COLO668 (cell line): ENCODE results near the gene LYPD6.

Source experiments
- DNase-seq: peaks from one replicate; lab custom pipeline; 2025; ENCODE audit not compliant: unreplicated experiment; lab: John Stamatoyannopoulos, UW

Gene LYPD6

DNA sequence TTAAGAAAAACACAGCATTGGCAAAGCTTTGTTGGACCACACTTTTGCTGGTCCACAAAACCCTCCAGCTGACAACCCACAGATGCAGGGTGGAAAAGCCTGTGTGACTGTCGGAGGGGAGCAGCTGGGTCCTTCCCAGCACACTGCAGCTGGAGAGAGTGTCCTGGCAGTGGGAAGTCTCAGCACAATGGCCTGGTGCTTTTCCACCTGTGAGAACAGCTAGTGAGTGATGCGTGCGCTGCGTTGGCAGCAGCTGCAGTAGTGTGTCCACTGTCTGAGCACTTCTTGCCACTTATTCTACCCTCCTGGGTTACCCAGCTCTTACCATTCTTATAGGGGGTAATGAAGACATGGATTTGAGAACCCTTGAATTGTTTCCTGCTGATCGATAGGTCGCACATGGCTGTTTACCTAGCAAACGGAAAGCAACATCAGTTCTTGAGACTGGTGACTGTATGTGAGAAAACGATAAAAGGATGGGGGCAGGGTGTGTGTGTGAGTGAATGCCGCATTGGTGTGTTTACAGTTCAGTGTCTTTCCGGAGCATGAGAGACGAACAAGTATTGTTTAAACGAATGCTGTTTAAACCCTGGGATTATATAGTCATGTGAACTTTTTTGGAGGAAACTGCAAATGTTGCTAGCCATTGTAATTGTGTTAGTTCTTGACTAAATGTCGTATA, 69.7 kb downstream of the LYPD6 start:
- peak; percentile 82 for DNase-seq

DNA sequence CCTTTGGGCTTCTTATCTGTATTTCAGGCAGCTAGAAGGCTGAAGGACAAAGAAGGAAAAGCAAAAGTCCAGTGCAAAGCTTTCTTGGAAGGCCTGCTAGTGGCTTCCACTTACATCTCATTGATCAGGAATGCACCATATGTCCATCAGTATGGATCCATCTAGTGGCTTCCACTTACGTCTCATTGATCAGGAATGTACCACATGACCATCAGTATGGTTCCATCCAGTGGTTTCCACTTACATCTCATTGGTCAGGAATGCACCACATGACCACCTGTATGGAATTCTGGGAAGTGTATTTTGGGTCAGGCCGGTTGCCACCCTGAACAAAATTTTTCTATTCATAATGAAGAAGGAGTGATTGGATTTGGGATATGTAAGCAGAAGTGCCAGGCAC, 70.6 kb downstream of the LYPD6 start:
- no peak for DNase-seq

DNA sequence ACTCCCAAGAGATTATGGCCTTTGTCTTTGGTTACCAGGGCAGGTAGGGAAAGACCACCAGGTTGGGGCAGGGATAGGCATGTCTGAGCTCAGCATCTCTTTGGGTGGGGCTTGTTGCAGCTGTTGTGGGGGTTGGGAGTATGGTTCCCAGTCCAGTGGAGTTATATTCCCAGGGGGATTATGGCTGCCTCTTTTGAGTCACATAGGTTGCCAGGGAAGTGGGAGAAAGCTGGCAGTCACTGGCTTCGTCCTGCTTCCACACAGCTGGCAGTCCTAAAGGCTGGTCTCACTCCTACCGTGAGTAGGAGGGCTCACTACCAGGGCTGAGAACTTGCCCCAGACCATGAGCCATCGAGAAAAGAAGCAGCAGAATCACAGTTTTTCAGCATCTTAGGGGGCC, 79.1 kb downstream of the LYPD6 start:
- no peak for DNase-seq

- DNase-seq, result no peak
Observed at GRCh38 chr2:149410701-149411484, 80.5 kb downstream of the LYPD6 start.

GRCh38 chr2:149413487-149413886, 83.1 kb downstream of the LYPD6 start:
- no peak for DNase-seq

DNA sequence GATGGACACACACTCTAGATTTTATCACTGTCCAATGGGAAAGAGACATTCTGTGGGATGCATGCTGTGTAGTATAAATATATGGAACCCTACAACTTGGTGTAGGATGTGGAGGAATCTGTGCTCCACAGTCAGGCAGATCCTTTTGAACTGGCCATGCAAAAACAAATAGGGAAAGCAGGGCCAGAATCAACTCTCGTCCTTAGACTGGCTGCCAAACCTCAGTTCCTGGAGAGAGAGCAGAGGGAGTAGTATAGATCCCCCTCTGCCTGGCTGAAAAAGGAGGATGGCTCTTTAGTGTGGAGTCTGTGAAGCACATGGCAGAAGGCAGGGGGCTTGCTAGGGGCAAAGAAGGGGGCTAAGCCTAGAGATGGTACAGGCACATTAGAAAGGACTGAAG, 84.7 kb downstream of the LYPD6 start:
- no peak for DNase-seq

- DNase-seq, result no peak
Observed at GRCh38 chr2:149418065-149418464, 87.7 kb downstream of the LYPD6 start.

- DNase-seq, result no peak
Observed at GRCh38 chr2:149420053-149420963, 89.9 kb downstream of the LYPD6 start.

DNA sequence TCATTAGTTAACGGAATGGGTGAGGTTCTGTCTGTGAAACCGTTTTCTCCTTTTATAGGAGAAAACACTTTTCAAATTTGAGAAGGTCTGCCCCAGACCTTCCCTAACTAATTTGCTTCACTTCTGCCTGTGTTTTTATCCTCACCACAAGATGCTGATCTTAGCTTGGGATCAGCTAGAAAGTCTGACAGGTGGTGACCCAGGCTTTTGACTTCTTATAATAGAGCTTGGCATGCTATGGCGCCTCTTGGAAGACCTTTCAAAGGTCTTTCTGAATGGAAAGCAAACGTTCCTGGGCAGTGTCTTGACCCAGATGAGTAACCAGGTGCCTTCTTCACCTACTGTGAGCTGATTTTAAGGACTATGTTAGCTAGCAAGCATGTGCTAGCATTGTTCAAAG, 91.4 kb downstream of the LYPD6 start:
- no peak for DNase-seq

DNA sequence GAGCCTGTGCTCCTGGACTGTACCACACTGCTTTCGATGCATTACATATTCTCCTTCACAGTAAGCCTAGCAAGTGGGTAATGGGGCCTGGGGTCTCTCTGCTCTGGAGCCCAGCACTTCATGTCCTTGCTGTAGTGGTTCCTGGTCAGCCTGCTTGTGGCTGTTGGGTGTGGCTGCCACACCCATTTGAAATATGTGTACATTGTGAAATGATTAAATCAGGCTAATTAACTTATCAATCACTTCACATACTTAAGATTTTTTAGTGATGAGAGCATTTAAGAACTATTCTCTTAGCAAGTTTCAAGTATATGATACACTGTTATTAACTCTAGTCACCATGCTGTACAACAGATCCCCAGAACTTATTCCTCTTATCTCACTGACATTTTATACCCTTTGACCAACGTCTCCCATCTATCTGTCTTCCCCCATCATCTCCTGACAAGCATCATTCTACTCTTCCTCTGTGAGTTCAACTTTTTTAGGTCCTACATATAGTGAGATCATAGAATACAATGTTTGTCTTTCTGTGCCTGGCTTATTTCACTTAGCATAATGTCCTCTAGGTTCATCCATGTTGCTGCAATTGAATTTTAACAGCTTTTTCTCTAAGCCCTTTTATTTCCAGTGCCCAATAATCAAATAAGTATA, 92.1 kb downstream of the LYPD6 start:
- no peak for DNase-seq

GRCh38 chr2:149422991-149423338, 92.6 kb downstream of the LYPD6 start:
- no peak for DNase-seq

DNA sequence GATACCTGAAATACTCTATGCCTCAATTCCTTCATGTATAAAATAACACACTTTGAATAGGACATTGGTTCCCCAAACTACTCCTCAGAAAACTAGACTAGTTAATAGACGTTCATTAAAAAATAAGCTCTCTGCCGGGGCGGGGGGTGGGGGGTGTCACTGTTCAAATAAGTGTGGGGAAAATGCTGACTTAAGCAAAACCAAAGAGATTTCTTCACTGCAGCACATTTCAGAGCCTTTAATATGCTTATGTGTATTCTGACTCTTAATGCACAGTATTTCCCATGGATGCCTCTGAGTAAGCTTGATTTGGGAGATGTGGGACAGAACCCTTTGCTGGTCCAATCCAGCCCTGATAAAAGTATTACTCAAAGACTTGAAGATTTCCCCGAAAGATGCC, 93.2 kb downstream of the LYPD6 start:
- DNase-seq, result no peak

- no peak for DNase-seq
Observed at GRCh38 chr2:149427387-149427786, 97.0 kb downstream of the LYPD6 start.

GRCh38 chr2:149428783-149429182, 98.4 kb downstream of the LYPD6 start:
- DNase-seq, result no peak

DNA sequence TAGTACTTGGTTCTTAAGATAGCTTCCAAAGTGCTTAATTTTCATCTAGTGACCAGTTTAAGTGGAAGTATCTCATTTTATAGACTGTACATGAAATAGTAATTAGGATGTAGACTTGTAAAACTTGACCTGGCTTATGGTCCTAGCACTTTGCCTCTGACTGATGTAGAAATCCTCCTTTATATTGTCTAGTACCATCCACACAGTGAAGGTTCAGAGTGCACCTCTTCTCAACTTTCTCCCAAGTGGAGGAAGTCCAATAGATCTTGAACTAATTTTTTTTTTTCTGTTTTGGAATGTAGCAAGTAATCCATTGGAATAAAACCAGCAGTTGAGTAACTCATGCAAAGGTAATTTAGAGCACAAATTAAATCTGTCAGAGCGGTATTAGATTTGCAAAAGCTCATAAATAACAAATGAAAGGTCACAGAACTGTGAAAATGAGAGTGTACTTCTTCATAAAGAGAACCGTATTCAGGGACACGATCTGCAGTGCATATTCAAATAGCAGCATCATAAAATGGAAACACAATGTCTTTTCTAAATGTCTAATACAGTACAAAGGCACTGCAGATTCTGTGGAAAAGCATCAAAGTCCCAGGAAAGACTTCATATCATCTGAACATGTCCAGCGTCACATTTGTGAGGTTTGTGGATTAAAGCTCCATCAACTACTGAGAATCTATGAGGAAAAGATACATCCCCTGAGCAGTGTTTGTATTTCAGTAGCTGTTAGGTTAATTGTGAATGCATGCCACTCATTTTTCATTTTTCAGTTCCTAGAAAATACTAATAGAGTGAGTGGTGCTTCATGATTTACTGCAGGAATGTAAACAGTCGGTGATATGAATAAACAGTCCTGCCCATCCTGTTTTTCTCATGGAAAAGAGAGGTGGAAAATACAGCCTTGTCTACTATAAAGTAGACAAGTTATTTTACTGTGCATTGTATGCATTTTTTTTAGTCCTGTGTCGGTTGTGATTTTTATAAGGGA, 100.7 kb downstream of the LYPD6 start:
- no peak for DNase-seq

DNA sequence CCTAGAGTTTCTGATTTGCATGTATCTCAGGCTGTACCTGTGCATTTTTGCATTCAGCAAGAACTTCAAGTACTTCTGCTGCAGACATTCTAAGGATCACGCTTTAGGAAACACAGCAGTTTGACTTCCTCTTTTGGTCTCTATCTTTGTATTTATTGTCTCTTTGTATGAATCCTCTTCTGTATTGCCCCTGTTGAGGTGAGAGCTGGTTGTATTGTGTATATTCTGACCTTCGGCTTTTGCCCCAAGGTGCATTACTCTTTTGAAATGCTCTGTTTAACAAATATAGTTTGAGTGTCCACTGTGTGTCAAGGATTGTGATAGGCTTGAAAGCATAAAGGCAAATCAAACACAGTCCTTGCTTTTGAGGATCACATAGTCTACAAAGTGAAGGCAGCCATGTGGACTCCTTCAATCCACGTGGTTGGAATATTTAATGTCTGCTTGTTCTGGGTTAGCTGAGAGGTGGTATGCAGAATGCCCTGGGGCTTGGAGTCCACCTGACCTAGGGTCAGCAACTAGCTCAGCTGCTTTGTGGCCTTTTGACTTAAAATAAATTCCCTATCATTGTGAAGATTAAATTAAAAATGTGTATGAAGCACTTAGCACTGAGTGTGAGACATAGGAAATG, 108.1 kb downstream of the LYPD6 start:
- no peak for DNase-seq

GRCh38 chr2:149441255-149441654, 110.9 kb downstream of the LYPD6 start:
- DNase-seq, result no peak

DNA sequence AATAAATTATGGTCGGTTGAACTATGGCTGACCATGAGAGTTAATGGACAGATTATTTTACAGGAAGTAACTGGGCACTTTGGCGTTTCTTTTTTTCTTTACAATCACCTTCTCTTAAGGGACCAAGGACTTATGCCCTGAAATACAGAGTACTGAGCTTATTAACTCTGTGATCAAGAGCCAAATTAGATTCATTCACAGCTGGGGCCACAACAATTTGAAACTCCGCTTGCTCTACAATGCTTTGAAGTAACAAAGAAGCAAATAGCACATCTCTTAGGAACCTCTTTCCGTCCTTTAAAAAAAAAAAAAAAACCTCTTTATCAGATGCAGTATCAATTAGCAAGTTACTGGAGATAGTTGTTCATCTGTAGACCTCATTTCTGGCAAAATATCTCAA, 112.0 kb downstream of the LYPD6 start:
- DNase-seq, result no peak

DNA sequence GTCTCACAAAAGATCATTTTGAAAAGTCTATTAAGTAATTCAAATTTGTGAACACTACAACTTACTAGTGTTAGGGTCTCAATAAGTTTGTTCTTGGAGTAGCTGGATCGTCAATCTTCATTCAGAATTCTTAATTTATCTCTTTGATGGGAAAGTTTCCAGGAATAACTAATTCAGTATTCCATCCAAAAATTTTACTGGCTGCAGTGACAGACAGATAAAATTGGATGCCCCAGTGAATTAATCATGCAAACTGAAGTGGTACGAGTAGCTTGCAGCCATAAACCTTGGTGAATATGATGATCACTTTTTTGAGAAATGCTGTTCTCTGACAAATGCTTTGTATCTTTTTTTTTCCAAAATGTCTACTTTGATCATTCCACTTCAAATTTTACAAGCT, 112.8 kb downstream of the LYPD6 start:
- DNase-seq, result no peak

GRCh38 chr2:149446748-149447147, 116.4 kb downstream of the LYPD6 start:
- no peak for DNase-seq
